Measurements from ENCODE around the gene OR10K2.
"Not testable (repeated sequence)": the region's sequence is repeated elsewhere in the genome, so short reads cannot be mapped to it uniquely, and the experiment has no call there.

OR10K2 gene

GRCh38 chr1:158398818-158399514 is 27.1 kb downstream of the OR10K2 start, which contains the start of gene OR10T2:
OR10T2 (minus strand) TSS chr1:158399466; CDS start chr1:158399466, 0 bp downstream.
- no peak for FAIRE-seq
- TF ChIP-seq POLR2A (IDR thresholded peaks at IDR 0.05; ENCODE audit: low read depth, low read length) = no peak
- no peak for DNase-seq (ENCODE audit: insufficient read length, low spot score)

- no peak for DNase-seq (ENCODE audit: insufficient read length, low spot score)
- TF ChIP-seq POLR2A (IDR thresholded peaks at IDR 0.05; ENCODE audit: low read depth, low read length) = no peak
- FAIRE-seq = no peak
Measured at GRCh38 chr1:158396646-158397045, 29.4 kb downstream of the OR10K2 start.

- TF ChIP-seq POLR2A (IDR thresholded peaks at IDR 0.05; ENCODE audit: low read depth, low read length) = no peak
Measured at GRCh38 chr1:158393476-158393875, 32.6 kb downstream of the OR10K2 start.

GRCh38 chr1:158391099-158391498 is 34.9 kb downstream of the OR10K2 start:
- DNase-seq (ENCODE audit: insufficient read length, low spot score) (no peak), FAIRE-seq (no peak)
- TF ChIP-seq POLR2A (IDR thresholded peaks at IDR 0.05; ENCODE audit: low read depth, low read length) = no peak

More at GRCh38 chr1:158393476-158393875, 32.6 kb downstream of the OR10K2 start:
- no peak for DNase-seq (ENCODE audit: insufficient read length, low spot score)
- no peak for FAIRE-seq

- no peak for DNase-seq (ENCODE audit: insufficient read length, low spot score)
- FAIRE-seq = no peak
- TF ChIP-seq POLR2A (IDR thresholded peaks at IDR 0.05; ENCODE audit: low read depth, low read length) = no peak
Measured at GRCh38 chr1:158390331-158390730, 35.7 kb downstream of the OR10K2 start.

- FAIRE-seq (no peak), DNase-seq (ENCODE audit: insufficient read length, low spot score) (no peak)
- no peak for TF ChIP-seq POLR2A (IDR thresholded peaks at IDR 0.05; ENCODE audit: low read depth, low read length)
Measured at GRCh38 chr1:158374860-158375259, 51.2 kb downstream of the OR10K2 start.

GRCh38 chr1:158374101-158374500 is 51.9 kb downstream of the OR10K2 start:
- DNase-seq (ENCODE audit: insufficient read length, low spot score); FAIRE-seq: not testable (repeated sequence)

- no peak for FAIRE-seq
- no peak for TF ChIP-seq POLR2A (IDR thresholded peaks at IDR 0.05; ENCODE audit: low read depth, low read length)
- no peak for DNase-seq (ENCODE audit: insufficient read length, low spot score)
Measured at GRCh38 chr1:158371188-158371953, 54.7 kb downstream of the OR10K2 start.
